HG02884 (cell line): ENCODE measurements around the gene BRSK1.

Experiments used
- ATAC-seq: cut with Tn5 transposase; IDR thresholded peaks from one replicate; pipeline ENCODE4 v1.9.1; 2021; ENCODE audit warnings: mild to moderate bottlenecking, moderate library complexity; ENCODE audit not compliant: unreplicated experiment

BRSK1 gene

DNA sequence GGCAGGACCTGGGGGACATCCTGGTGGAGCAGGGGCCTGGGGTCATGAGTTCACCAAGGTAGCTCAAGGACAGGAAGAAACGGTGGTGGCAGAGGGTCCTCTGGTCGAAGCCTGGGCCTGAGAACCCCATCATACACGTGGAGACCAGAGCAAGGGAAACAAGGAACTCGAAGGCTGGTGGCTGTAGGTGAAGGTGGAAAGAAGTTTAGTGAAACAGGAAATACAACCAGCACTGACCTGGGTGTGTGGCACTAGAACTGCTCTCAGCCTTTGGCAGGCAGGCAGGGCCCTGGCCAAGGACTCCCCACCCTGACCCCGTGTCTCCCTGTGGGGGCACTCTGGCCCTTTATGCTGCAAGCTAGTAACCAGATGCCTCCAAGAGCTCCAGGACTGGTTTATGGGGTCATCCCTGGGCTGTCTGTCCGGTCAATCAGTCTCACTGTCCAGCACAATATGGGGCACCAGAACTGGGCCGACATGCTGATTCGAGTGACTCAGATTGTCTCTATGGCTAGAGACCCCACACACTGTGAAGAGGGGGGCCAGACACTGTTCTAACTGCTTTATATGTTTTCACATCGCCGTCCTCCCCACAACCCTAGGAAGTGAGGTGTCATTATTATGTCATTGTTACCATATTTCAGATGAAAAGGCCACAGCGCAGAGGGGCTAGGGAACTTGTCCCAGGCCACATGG is 67.0 kb downstream of the BRSK1 start:
- ATAC-seq = no peak

DNA sequence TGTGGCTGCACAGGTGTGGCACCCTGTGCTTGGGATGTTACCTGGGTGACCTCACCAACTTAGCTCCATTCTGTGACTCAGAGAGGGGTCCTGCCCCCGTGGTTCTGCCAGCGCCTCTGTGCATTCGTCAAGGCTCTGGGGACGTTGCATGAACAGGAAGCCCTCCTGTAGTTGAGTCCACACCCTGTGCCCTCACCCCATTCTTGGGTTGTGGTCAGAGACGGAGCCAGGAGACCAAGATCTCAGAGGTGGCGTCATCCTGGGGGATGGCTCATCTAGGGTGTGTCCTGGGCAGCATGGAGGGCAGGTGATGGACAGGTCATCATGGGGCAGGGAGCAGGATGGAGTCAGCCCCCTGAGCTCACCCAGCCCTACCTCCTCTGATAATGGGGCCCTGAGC is 68.2 kb downstream of the BRSK1 start:
- no peak for ATAC-seq

- ATAC-seq = no peak
Observed at GRCh38 chr19:55352549-55353145, 68.8 kb downstream of the BRSK1 start.

DNA sequence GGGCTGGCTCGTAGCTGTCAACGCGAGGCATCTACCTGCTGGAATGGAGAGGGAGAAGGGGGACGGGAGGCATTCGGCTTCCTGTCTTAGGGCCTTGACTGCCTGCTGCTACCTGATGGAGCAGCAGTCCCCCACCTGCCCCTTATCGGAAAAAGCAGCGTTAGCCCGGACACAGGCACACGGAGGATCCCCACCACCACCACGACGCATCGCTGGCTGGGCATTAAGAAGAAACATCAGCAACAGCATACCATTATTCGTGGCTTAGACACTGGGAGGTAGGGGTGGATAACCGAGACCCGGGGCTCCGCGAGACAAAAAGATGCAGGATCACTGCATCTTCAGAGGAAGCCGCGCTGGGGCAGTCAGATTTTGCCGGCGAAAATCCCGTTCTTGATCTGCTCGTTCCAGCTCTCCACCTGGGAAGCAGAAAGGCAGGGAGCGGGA is 69.6 kb downstream of the BRSK1 start:
- ATAC-seq = no peak

DNA sequence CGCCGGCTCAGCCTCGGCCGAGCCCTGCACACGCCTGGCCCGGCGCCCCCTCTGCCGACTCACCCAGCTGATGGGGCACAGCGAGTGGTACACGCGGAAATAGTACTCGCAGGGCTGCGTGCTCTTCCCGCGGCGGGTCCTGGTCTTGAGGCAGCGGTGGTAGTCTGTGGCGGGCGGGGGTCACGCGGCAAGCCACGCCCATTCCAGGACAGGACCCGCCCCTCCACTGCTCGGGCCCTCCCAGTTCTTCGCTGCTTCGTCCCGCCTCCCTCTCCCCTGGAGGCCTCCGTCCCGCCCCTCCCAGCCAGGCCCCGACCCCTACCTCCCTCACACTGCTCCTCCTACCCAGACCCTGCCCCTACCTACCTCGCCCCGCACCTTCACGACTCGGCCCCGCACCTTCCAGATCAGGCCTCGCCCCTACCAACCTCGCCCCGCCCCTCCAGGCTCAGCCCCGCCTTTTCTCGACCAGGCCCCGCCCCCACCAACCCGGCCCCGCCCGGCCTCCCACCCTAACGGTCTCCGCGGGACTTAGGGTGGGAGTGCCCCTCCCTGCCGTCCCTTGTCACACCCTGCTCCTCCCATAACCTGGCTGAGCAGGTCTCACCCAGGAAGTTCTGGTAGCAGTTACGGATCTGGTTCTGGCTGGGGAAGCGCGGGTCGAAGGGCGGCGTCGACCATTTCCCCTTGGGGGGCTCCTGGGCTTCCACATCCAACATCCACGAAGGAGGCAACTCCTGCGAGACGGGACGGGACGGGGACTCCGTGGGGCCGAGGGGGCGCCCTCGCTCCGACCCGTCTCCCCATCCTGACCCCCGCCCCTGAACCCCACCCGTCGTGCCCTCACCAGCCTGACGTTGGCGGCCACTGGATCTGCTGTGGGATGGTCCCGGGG is 70.3 kb downstream of the BRSK1 start:
- no peak for ATAC-seq

GRCh38 chr19:55354698-55355212 is 71.0 kb downstream of the BRSK1 start, which contains the start of gene COX6B2:
COX6B2 (minus strand) TSS chr19:55354719; CDS start chr19:55354521, 198 bp downstream.
- ATAC-seq = no peak

GRCh38 chr19:55355213-55355821 is 71.5 kb downstream of the BRSK1 start:
- ATAC-seq = no peak

GRCh38 chr19:55358493-55358892 is 74.7 kb downstream of the BRSK1 start:
- ATAC-seq = no peak

GRCh38 chr19:55358943-55359908 is 75.4 kb downstream of the BRSK1 start:
- ATAC-seq = no peak

GRCh38 chr19:55360902-55361301 is 77.1 kb downstream of the BRSK1 start:
- ATAC-seq = no peak
